IPS-NIHi7 (cell line): Measurements from ENCODE around the gene FAM120B.

Experiments used
- DNase-seq: peaks from one replicate; pipeline ENCODE4 v3.0.0; 2012; ENCODE audit warnings: mixed read lengths; ENCODE audit errors: extremely low spot score

FAM120B gene

DNA sequence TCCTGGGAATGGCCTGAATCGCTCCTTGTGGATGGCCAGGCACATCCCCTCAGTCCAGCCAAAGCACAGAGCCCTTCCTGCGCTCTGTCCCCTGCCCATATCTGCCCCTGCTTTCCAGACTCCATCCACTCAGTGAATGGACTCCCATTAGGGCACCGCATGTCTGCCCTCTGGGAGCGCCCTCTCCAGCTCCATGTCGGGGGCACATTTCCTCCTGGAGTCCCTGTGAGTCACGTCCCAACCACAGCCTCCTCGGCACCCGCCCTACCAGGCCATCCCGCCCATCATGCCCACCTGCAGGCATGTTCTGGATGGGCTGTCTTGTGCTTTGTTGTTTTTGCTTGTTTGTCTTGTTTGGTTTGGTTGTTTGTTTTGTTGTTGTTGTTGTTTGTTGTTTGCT, 149.8 kb downstream of the FAM120B start:
- DNase-seq = no peak
